IPS-20b (cell line): Measurements from ENCODE around the gene ZNF280C.

Source experiments
- H3K27ac ChIP-seq: one replicate; pipeline ENCODE4 v1.5.1; 2013; ENCODE audit warnings: low read length
- H3K27me3 ChIP-seq: 2 replicates; pipeline ENCODE4 v1.6.1; 2013; ENCODE audit warnings: mild to moderate bottlenecking, low read length, inconsistent platforms; ENCODE audit not compliant: insufficient read depth
- H3K36me3 ChIP-seq: 2 replicates; pipeline ENCODE4 v1.6.1; 2013; ENCODE audit warnings: low read depth, mild to moderate bottlenecking, inconsistent platforms, low read length, moderate library complexity; ENCODE audit not compliant: insufficient read depth
- H3K4me1 ChIP-seq: 2 replicates; pipeline ENCODE4 v1.6.1; 2013; ENCODE audit warnings: mild to moderate bottlenecking, control low read depth, inconsistent platforms, low read length, moderate library complexity; ENCODE audit not compliant: insufficient read depth
- H3K4me3 ChIP-seq: 2 replicates; pipeline ENCODE4 v1.5.1; 2013; ENCODE audit warnings: mild to moderate bottlenecking, low read length, inconsistent platforms
- H3K9ac ChIP-seq: 2 replicates; pipeline ENCODE4 v1.6.1; 2013; ENCODE audit warnings: low read depth, mild to moderate bottlenecking, inconsistent platforms, low read length, moderate library complexity
- H3K9me3 ChIP-seq: 2 replicates; pipeline ENCODE4 v1.6.1; 2013; ENCODE audit warnings: mild to moderate bottlenecking, low read depth, low read length, inconsistent platforms; ENCODE audit not compliant: insufficient read depth

ZNF280C gene

GRCh38 chrX:130268449-130269170 lies at the start of gene ZNF280C:
Gene ZNF280C (minus strand): TSS chrX:130268899. CDS start chrX:130260449, 8,450 bp downstream.
- H3K4me1 ChIP-seq = no peaks in the 10 kb centered on the region
- no peaks in the 10 kb centered on the region for H3K27me3 ChIP-seq
- H3K9me3 ChIP-seq = peaks cover 5% of the 10 kb centered on the region; the same call in 1 of the 2 replicates
- H3K27ac ChIP-seq = peak within 1 kb of the TSS; percentile 54
- no peaks in the 10 kb centered on the region for H3K36me3 ChIP-seq
- peak within 1 kb of the TSS; percentile 86 for H3K9ac ChIP-seq
- peak within 1 kb of the TSS; percentile 79 for H3K4me3 ChIP-seq

GRCh38 chrX:130304587-130305368 lies 36.1 kb upstream of the ZNF280C start:
- Histone ChIP-seq H3K27ac (no peak overlapping the region), H3K4me1 (no peaks in the 10 kb centered on the region), H3K4me3 (no peak overlapping the region), H3K9me3 (no peaks in the 10 kb centered on the region), H3K36me3 (no peaks in the 10 kb centered on the region), H3K9ac (no peak overlapping the region), H3K27me3 (no peaks in the 10 kb centered on the region)

- H3K27ac ChIP-seq = no peak overlapping the region
These were observed 33.3 kb upstream of the ZNF280C start for GRCh38 chrX:130301977-130302376.

GRCh38 chrX:130301405-130301804 lies 32.7 kb upstream of the ZNF280C start:
- H3K27ac ChIP-seq = no peak overlapping the region
- H3K4me1 ChIP-seq = no peaks in the 10 kb centered on the region
- H3K36me3 ChIP-seq = no peaks in the 10 kb centered on the region
- no peaks in the 10 kb centered on the region for H3K27me3 ChIP-seq
- no peak overlapping the region for H3K4me3 ChIP-seq
- H3K9ac ChIP-seq = no peak overlapping the region
- no peaks in the 10 kb centered on the region for H3K9me3 ChIP-seq

More at GRCh38 chrX:130301977-130302376, 33.3 kb upstream of the ZNF280C start:
- H3K4me1 ChIP-seq = no peaks in the 10 kb centered on the region
- no peak overlapping the region for H3K4me3 ChIP-seq
- no peaks in the 10 kb centered on the region for H3K36me3 ChIP-seq
- H3K9me3 ChIP-seq = no peaks in the 10 kb centered on the region
- no peaks in the 10 kb centered on the region for H3K27me3 ChIP-seq
- H3K9ac ChIP-seq = no peak overlapping the region

GRCh38 chrX:130300010-130300282 lies 31.2 kb upstream of the ZNF280C start:
- no peaks in the 10 kb centered on the region for H3K36me3 ChIP-seq
- no peak overlapping the region for H3K27ac ChIP-seq
- no peaks in the 10 kb centered on the region for H3K4me1 ChIP-seq
- no peak overlapping the region for H3K4me3 ChIP-seq
- no peaks in the 10 kb centered on the region for H3K9me3 ChIP-seq
- no peak overlapping the region for H3K9ac ChIP-seq
- no peaks in the 10 kb centered on the region for H3K27me3 ChIP-seq

- no peaks in the 10 kb centered on the region for H3K4me1 ChIP-seq
- H3K9ac ChIP-seq = no peak overlapping the region
- H3K9me3 ChIP-seq = no peaks in the 10 kb centered on the region
- no peaks in the 10 kb centered on the region for H3K36me3 ChIP-seq
- no peaks in the 10 kb centered on the region for H3K27me3 ChIP-seq
- H3K27ac ChIP-seq = no peak overlapping the region
- no peak overlapping the region for H3K4me3 ChIP-seq
These were observed 30.7 kb upstream of the ZNF280C start for GRCh38 chrX:130299279-130300009.

GRCh38 chrX:130296743-130297142 lies 28.0 kb upstream of the ZNF280C start:
- Histone ChIP-seq H3K27ac (no peak overlapping the region), H3K4me1 (no peaks in the 10 kb centered on the region), H3K36me3 (no peaks in the 10 kb centered on the region), H3K9me3 (no peaks in the 10 kb centered on the region), H3K27me3 (no peaks in the 10 kb centered on the region), H3K4me3 (no peak overlapping the region), H3K9ac (no peak overlapping the region)

GRCh38 chrX:130296297-130296678 lies 27.6 kb upstream of the ZNF280C start:
- H3K4me3 ChIP-seq = no peak overlapping the region
- H3K27ac ChIP-seq = no peak overlapping the region
- no peaks in the 10 kb centered on the region for H3K36me3 ChIP-seq
- H3K27me3 ChIP-seq = no peaks in the 10 kb centered on the region
- no peaks in the 10 kb centered on the region for H3K9me3 ChIP-seq
- no peaks in the 10 kb centered on the region for H3K4me1 ChIP-seq
- H3K9ac ChIP-seq = no peak overlapping the region

GRCh38 chrX:130295519-130296296 lies 27.0 kb upstream of the ZNF280C start:
- no peaks in the 10 kb centered on the region for H3K9me3 ChIP-seq
- no peaks in the 10 kb centered on the region for H3K36me3 ChIP-seq
- H3K4me3 ChIP-seq = no peak overlapping the region
- H3K27me3 ChIP-seq = no peaks in the 10 kb centered on the region
- H3K4me1 ChIP-seq = no peaks in the 10 kb centered on the region
- no peak overlapping the region for H3K27ac ChIP-seq
- no peak overlapping the region for H3K9ac ChIP-seq

GRCh38 chrX:130287071-130287770 lies 18.5 kb upstream of the ZNF280C start:
- no peak overlapping the region for H3K9ac ChIP-seq
- H3K4me1 ChIP-seq = no peaks in the 10 kb centered on the region
- no peaks in the 10 kb centered on the region for H3K9me3 ChIP-seq
- H3K4me3 ChIP-seq = no peak overlapping the region
- H3K27ac ChIP-seq = no peak overlapping the region
- no peaks in the 10 kb centered on the region for H3K36me3 ChIP-seq
- H3K27me3 ChIP-seq = no peaks in the 10 kb centered on the region

- Histone ChIP-seq H3K4me3 (no peak overlapping the region), H3K27ac (no peak overlapping the region), H3K4me1 (peaks cover under 1% of the 10 kb centered on the region; the same call in 1 of the 2 replicates), H3K9ac (no peak overlapping the region), H3K27me3 (no peaks in the 10 kb centered on the region), H3K9me3 (no peaks in the 10 kb centered on the region), H3K36me3 (no peaks in the 10 kb centered on the region)
These were observed 17.0 kb upstream of the ZNF280C start for GRCh38 chrX:130285710-130286109.
